CD4-positive, alpha-beta T cell (primary cell): ENCODE measurements around the gene RBM34. TPM values are rescaled to one million over a fixed set of nuclear protein-coding genes. Genes with fewer than 3 reads are reported as not detected.

ENCODE experiments used
- ATAC-seq: fragments of 200-7000 bp; cut with Tn5 transposase; one replicate; pipeline ENCODE4 v1.10.0; 2022; ENCODE audit warnings: mild to moderate bottlenecking; ENCODE audit not compliant: poor library complexity
- CTCF ChIA-PET: fragments of 350-600 bp; sonication (Branson Sonifier 250); formaldehyde crosslinking; loops from one replicate; lab custom pipeline; 2021; ENCODE audit warnings: antibody characterized with exemption, inconsistent platforms; lab: Charles Lee
- POLR2A ChIA-PET: fragments of 350-600 bp; sonication (Branson Sonifier 250); formaldehyde crosslinking; loops from one replicate; lab custom pipeline; 2021; ENCODE audit warnings: antibody characterized with exemption, inconsistent platforms; lab: Charles Lee
- DNase-seq, 14 experiments: peaks; one replicate each; pipeline ENCODE4 v3.0.0-alpha.2; 2013 to 2020; ENCODE audit warnings: mixed read lengths in 2 of 14
- H3K27ac ChIP-seq, 2 donors: one replicate each; pipeline versions ENCODE4 v1.5.1 to v1.7.0; 2013; ENCODE audit warnings: low read length in 2 of 2, low read depth in 1 of 2, mild to moderate bottlenecking in 1 of 2
- H3K27me3 ChIP-seq, 2 experiments: 1 replicate in 1 of 2; 2 replicates in 1 of 2; pipeline versions ENCODE4 v1.6.1 to v1.7.0; 2013; ENCODE audit warnings: low read length in 2 of 2, control low read depth in 1 of 2, mild to moderate bottlenecking in 1 of 2, moderate library complexity in 1 of 2; ENCODE audit not compliant: insufficient read depth in 2 of 2, control insufficient read depth in 1 of 2
- H3K36me3 ChIP-seq: one replicate; pipeline ENCODE4 v1.6.1; 2013; ENCODE audit warnings: low read length, control low read depth; ENCODE audit not compliant: insufficient read depth
- H3K4me1 ChIP-seq: one replicate; pipeline ENCODE4 v1.6.1; 2013; ENCODE audit warnings: low read length, control low read depth; ENCODE audit not compliant: insufficient read depth
- H3K4me3 ChIP-seq: one replicate; pipeline ENCODE4 v1.5.1; 2013; ENCODE audit warnings: mild to moderate bottlenecking, low read length, moderate library complexity
- H3K9me3 ChIP-seq, 2 experiments: 1 replicate in 1 of 2; 2 replicates in 1 of 2; pipeline versions ENCODE4 v1.6.1 to v1.7.0; 2013; ENCODE audit warnings: low read length in 2 of 2, mild to moderate bottlenecking in 2 of 2, control low read depth in 1 of 2, moderate library complexity in 1 of 2; ENCODE audit not compliant: control insufficient read depth in 1 of 2, insufficient read depth in 1 of 2
- H3K27ac Mint-ChIP-seq: one replicate; pipeline ENCODE4 v1.8.0; 2020; ENCODE audit warnings: mixed read lengths
- H3K27me3 Mint-ChIP-seq: one replicate; pipeline ENCODE4 v1.8.0; 2021; ENCODE audit warnings: mixed read lengths
- H3K36me3 Mint-ChIP-seq: one replicate; pipeline ENCODE4 v1.8.0; 2021; ENCODE audit warnings: low read depth, mixed read lengths
- H3K4me1 Mint-ChIP-seq: one replicate; pipeline ENCODE4 v1.8.0; 2021; ENCODE audit warnings: low read depth, mixed read lengths
- H3K4me3 Mint-ChIP-seq: one replicate; pipeline ENCODE4 v1.8.0; 2020; ENCODE audit warnings: mild to moderate bottlenecking, mixed read lengths
- H3K9me3 Mint-ChIP-seq: one replicate; pipeline ENCODE4 v1.8.0; 2020; ENCODE audit warnings: mixed read lengths
- CTCF ChIP-seq: fragments of 200-600 bp; IDR thresholded peaks from one replicate; pipeline ENCODE4 v1.8.0; 2022; ENCODE audit warnings: antibody characterized with exemption, mild to moderate bottlenecking
- intact Hi-C, 2 experiments: fragments of 100-400 bp; cut with DNase I in 1 of 2; cut with micrococcal nuclease in 1 of 2; formaldehyde crosslinking; loops; one replicate each; pipeline versions ENCODE4 v1.15.1 to v1.9.0; 2023 to 2025; cut with DNase I, micrococcal nuclease
- total RNA-seq, 174 experiments: library from RNA in 2 of 174; stranded (reverse) in 2 of 174; gene quantifications; one replicate each; pipeline ENCODE4 v1.2.3 and lab custom pipeline; 2021 to 2026

The RBM34 gene
- total RNA-seq, 2 experiments from 2014 or later = 195 to 218 TPM

GRCh38 chr1:235139315-235139714 lies 21.7 kb downstream of the RBM34 start:
- H3K4me3 ChIP-seq = no peak overlapping the region
- H3K9me3 Mint-ChIP-seq = no peaks in the 10 kb centered on the region
- intact Hi-C loops = no loop called here
- H3K4me3 Mint-ChIP-seq = no peak overlapping the region
- DNase-seq (no peak), ATAC-seq (no peak)
- POLR2A ChIA-PET = interaction anchor here (0.6 to 1.5 kb wide), 2 partner anchors 22 to 368 kb away, joined by 3 read pairs; partner anchors contain the start of gene RBM34
- no peak overlapping the region for H3K27ac ChIP-seq
- peak overlapping the region; percentile 2 for H3K27ac Mint-ChIP-seq
- H3K27me3 Mint-ChIP-seq = no peaks in the 10 kb centered on the region
- H3K36me3 ChIP-seq = peaks cover 72% of the 10 kb centered on the region
- no peaks in the 10 kb centered on the region for H3K27me3 ChIP-seq
- no peaks in the 10 kb centered on the region for H3K4me1 ChIP-seq
- H3K36me3 Mint-ChIP-seq = peaks cover 92% of the 10 kb centered on the region
- no peaks in the 10 kb centered on the region for H3K4me1 Mint-ChIP-seq
- H3K9me3 ChIP-seq = no peaks in the 10 kb centered on the region
- CTCF ChIA-PET = no interaction called here
- no peak for TF ChIP-seq CTCF

- Histone ChIP-seq H3K9me3 (no peaks in the 10 kb centered on the region), H3K27me3 (no peaks in the 10 kb centered on the region), H3K4me3 (no peak overlapping the region), H3K36me3 (peaks cover 71% of the 10 kb centered on the region), H3K4me1 (no peaks in the 10 kb centered on the region), H3K27ac (no peak overlapping the region)
- ChIA-PET POLR2A (interaction anchor here (1.5 kb wide), 1 partner anchor 22 kb away, joined by 3 read pairs; the partner anchor contains the start of gene RBM34), CTCF (no interaction called here)
- intact Hi-C loops = no loop called here
- H3K36me3 Mint-ChIP-seq = peaks cover 92% of the 10 kb centered on the region
- peak overlapping the region; percentile 2 for H3K27ac Mint-ChIP-seq
- DNase-seq (no peak), ATAC-seq (no peak)
- H3K9me3 Mint-ChIP-seq = no peaks in the 10 kb centered on the region
- no peak for TF ChIP-seq CTCF
- no peaks in the 10 kb centered on the region for H3K27me3 Mint-ChIP-seq
- H3K4me3 Mint-ChIP-seq = no peak overlapping the region
- no peaks in the 10 kb centered on the region for H3K4me1 Mint-ChIP-seq
Observed at GRCh38 chr1:235138821-235139220, 22.2 kb downstream of the RBM34 start.

- no peaks in the 10 kb centered on the region for H3K9me3 ChIP-seq
- intact Hi-C loops = no loop called here
- no peak overlapping the region for H3K27ac Mint-ChIP-seq
- H3K4me3 Mint-ChIP-seq = no peak overlapping the region
- no peaks in the 10 kb centered on the region for H3K27me3 Mint-ChIP-seq
- H3K9me3 Mint-ChIP-seq = no peaks in the 10 kb centered on the region
- H3K36me3 ChIP-seq = peaks cover 57% of the 10 kb centered on the region
- ATAC-seq (no peak), DNase-seq (no peak)
- no peak for TF ChIP-seq CTCF
- no peak overlapping the region for H3K4me3 ChIP-seq
- ChIA-PET CTCF (no interaction called here), POLR2A (interaction anchor here (1.1 kb wide), 1 partner anchor 25 kb away, joined by 3 read pairs; the partner anchor contains the start of gene RBM34)
- peaks cover 88% of the 10 kb centered on the region for H3K36me3 Mint-ChIP-seq
- no peaks in the 10 kb centered on the region for H3K27me3 ChIP-seq
- no peaks in the 10 kb centered on the region for H3K4me1 Mint-ChIP-seq
- no peaks in the 10 kb centered on the region for H3K4me1 ChIP-seq
- H3K27ac ChIP-seq = no peak overlapping the region
Observed at GRCh38 chr1:235136111-235136510, 24.9 kb downstream of the RBM34 start.
